PC-9 (cell line): ENCODE results near the gene TULP4. TPM values are rescaled to one million over a fixed set of nuclear protein-coding genes. Genes with fewer than 3 reads are reported as not detected.

Experiments
- BruUV-seq: library from RNA; stranded (reverse); fragments of 400-500 nt; replicated peaks from 2 replicates; lab custom pipeline; 2021; lab: Mats Ljungman, UMichigan
- CTCF ChIA-PET: fragments of 300-600 bp; sonication (Branson Sonifier 250); formaldehyde crosslinking; loops from one replicate; lab custom pipeline; 2022; ENCODE audit warnings: antibody characterized with exemption; lab: Charles Lee
- POLR2A ChIA-PET: fragments of 300-600 bp; sonication (Branson Sonifier 250); formaldehyde crosslinking; loops from one replicate; lab custom pipeline; 2022; ENCODE audit warnings: antibody characterized with exemption; ENCODE audit not compliant: unreplicated experiment; lab: Charles Lee
- DNase-seq, 2 experiments: peaks; one replicate each; pipeline versions ENCODE4 v3.0.0 to v3.0.0-alpha.2; 2015 to 2022; ENCODE audit warnings: mixed read lengths in 1 of 2
- H2AFZ ChIP-seq: fragments of 200-600 bp; sonication (generic); 2 replicates; pipeline ENCODE4 v1.8.1; 2017; ENCODE audit warnings: antibody characterized with exemption
- H3F3A ChIP-seq: fragments of 200-600 bp; sonication (generic); 2 replicates; pipeline ENCODE4 v1.8.1; 2017; ENCODE audit warnings: antibody characterized with exemption, mild to moderate bottlenecking, low read depth; ENCODE audit not compliant: insufficient read depth
- H3K27ac ChIP-seq: fragments of 200-600 bp; sonication (generic); 2 replicates; pipeline ENCODE4 v1.6.1; 2016; ENCODE audit warnings: mixed run types
- H3K27me3 ChIP-seq: fragments of 200-600 bp; sonication (generic); 2 replicates; pipeline ENCODE4 v1.6.1; 2016; ENCODE audit warnings: low read depth, mixed run types; ENCODE audit not compliant: insufficient read depth
- H3K36me3 ChIP-seq: fragments of 200-600 bp; sonication (generic); 2 replicates; pipeline ENCODE4 v1.6.1; 2016; ENCODE audit warnings: low read depth, mixed run types
- H3K4me1 ChIP-seq: fragments of 200-600 bp; sonication (generic); replicated peaks from 2 replicates; pipeline ENCODE4 v1.6.1; 2016; ENCODE audit warnings: mixed run types; ENCODE audit not compliant: insufficient read depth
- H3K4me2 ChIP-seq: fragments of 200-600 bp; sonication (generic); 2 replicates; pipeline ENCODE4 v1.6.1; 2017; ENCODE audit warnings: mixed run types
- H3K4me3 ChIP-seq: fragments of 200-600 bp; sonication (generic); 2 replicates; pipeline ENCODE4 v1.6.1; 2016; ENCODE audit warnings: mixed run types
- H3K79me2 ChIP-seq: fragments of 200-600 bp; sonication (generic); 2 replicates; pipeline ENCODE4 v1.6.1; 2017; ENCODE audit warnings: low read depth, mixed run types
- H3K9me2 ChIP-seq: fragments of 200-600 bp; sonication (generic); 2 replicates; pipeline ENCODE4 v1.8.1; 2017; ENCODE audit warnings: mild to moderate bottlenecking; ENCODE audit not compliant: insufficient read depth
- H3K9me3 ChIP-seq: fragments of 200-600 bp; sonication (generic); 2 replicates; pipeline ENCODE4 v1.8.1; 2016; ENCODE audit warnings: low read depth; ENCODE audit not compliant: insufficient read depth
- H4K20me1 ChIP-seq: fragments of 200-600 bp; sonication (generic); 2 replicates; pipeline ENCODE4 v1.8.1; 2017; ENCODE audit not compliant: insufficient read depth
- CTCF ChIP-seq: fragments of 200-600 bp; sonication (generic); conservative IDR thresholded peaks from 2 replicates; pipeline ENCODE4 v1.6.1; 2017; ENCODE audit warnings: mixed run types, antibody characterized with exemption, mild to moderate bottlenecking, moderate library complexity
- EZH2 ChIP-seq: fragments of 200-600 bp; sonication (generic); IDR thresholded peaks from 2 replicates; pipeline ENCODE4 v1.8.0; 2017; ENCODE audit warnings: antibody characterized with exemption, low read depth
- intact Hi-C: fragments of 100-400 bp; cut with micrococcal nuclease; formaldehyde crosslinking; loops from one replicate; pipeline ENCODE4 v1.10.0; 2022; ENCODE audit not compliant: unreplicated experiment
- total RNA-seq: library from RNA; stranded (reverse); gene quantifications from 2 replicates; pipeline ENCODE4 v1.2.3, GENCODE V29; 2021

Gene TULP4
- total RNA-seq, 1 experiment from 2014 or later, result 34.0 TPM

- H3K4me2 ChIP-seq, result no peak overlapping the region
- ChIA-PET POLR2A (no interaction called here), CTCF (no interaction called here)
These were observed 8.0 kb upstream of the TULP4 start for GRCh38 chr6:158304254-158304653.

GRCh38 chr6:158309814-158310213, 2.5 kb upstream of the TULP4 start:
- BruUV-seq, result no TSS peak
- POLR2A ChIA-PET, result no interaction called here

More at GRCh38 chr6:158304254-158304653, 8.0 kb upstream of the TULP4 start:
- Histone ChIP-seq H3K27me3 (no peaks in the 10 kb centered on the region), H3F3A (peaks cover 4% of the 10 kb centered on the region; the same call in 1 of the 2 replicates), H4K20me1 (no peaks in the 10 kb centered on the region), H3K79me2 (no peaks in the 10 kb centered on the region), H3K9me2 (no peaks in the 10 kb centered on the region), H3K9me3 (no peaks in the 10 kb centered on the region), H3K4me1 (0 out of 2 replicates have a peak, but pooled peaks cover 5% of the 10 kb centered on the region), H3K36me3 (no peaks in the 10 kb centered on the region), H2AFZ (no peak overlapping the region), H3K4me3 (no peak overlapping the region), H3K27ac (no peak overlapping the region)
- intact Hi-C loops, result no loop called here
- DNase-seq, result no peak
- TF ChIP-seq CTCF (no peak), EZH2 (no peak)
- BruUV-seq, result no TSS peak

GRCh38 chr6:158311193-158311592, 1.1 kb upstream of the TULP4 start:
- Histone ChIP-seq H3K27me3 (no peaks in the 10 kb centered on the region), H3K4me2 (no peak overlapping the region), H3F3A (peaks cover 8% of the 10 kb centered on the region; the same call in 1 of the 2 replicates), H4K20me1 (no peaks in the 10 kb centered on the region), H3K36me3 (peaks cover 15% of the 10 kb centered on the region; the same call in 1 of the 2 replicates), H3K27ac (no peak overlapping the region), H3K4me3 (no peak overlapping the region), H3K9me2 (no peaks in the 10 kb centered on the region), H3K4me1 (no peaks in the 10 kb centered on the region), H3K9me3 (no peaks in the 10 kb centered on the region), H3K79me2 (no peaks in the 10 kb centered on the region), H2AFZ (no peak overlapping the region)
- no TSS peak for BruUV-seq
- CTCF ChIA-PET, result interaction anchor here (0.7 kb wide), 1 partner anchor 29 kb away, joined by 10 read pairs; no protein-coding TSS in a partner anchor
- intact Hi-C loops, result no loop called here
- POLR2A ChIA-PET, result no interaction called here
- TF ChIP-seq CTCF, result no peak
- no peak for DNase-seq

More at GRCh38 chr6:158309814-158310213, 2.5 kb upstream of the TULP4 start:
- H3K36me3 ChIP-seq, result peaks cover 10% of the 10 kb centered on the region; the same call in 1 of the 2 replicates
- intact Hi-C loops, result no loop called here
- H3K79me2 ChIP-seq, result no peaks in the 10 kb centered on the region
- no peak overlapping the region for H3K4me2 ChIP-seq
- no peaks in the 10 kb centered on the region for H4K20me1 ChIP-seq
- no peak overlapping the region for H3K4me3 ChIP-seq
- CTCF ChIA-PET, result no interaction called here
- no peak for DNase-seq
- no peak overlapping the region for H2AFZ ChIP-seq
- H3K27me3 ChIP-seq, result no peaks in the 10 kb centered on the region
- no peaks in the 10 kb centered on the region for H3K4me1 ChIP-seq
- no peaks in the 10 kb centered on the region for H3K9me2 ChIP-seq
- no peaks in the 10 kb centered on the region for H3K9me3 ChIP-seq
- H3F3A ChIP-seq, result peaks cover 8% of the 10 kb centered on the region; the same call in 1 of the 2 replicates
- H3K27ac ChIP-seq, result no peak overlapping the region
- no peak for TF ChIP-seq CTCF
- no peak for TF ChIP-seq EZH2
